Measurements from ENCODE around the gene FBXL14. TPM values are rescaled to one million over a fixed set of nuclear protein-coding genes. Genes with fewer than 3 reads are reported as not detected.

Gene FBXL14
- 10 to 100 TPM in 1 of 2 donors, 1 to 10 TPM in 1; 6.3 to 11.3 TPM for total RNA-seq

GRCh38 chr12:1594261-1595025 is at the start of gene FBXL14:
Gene FBXL14, minus strand, starts transcription at chr12:1594581. Its CDS starts 515 bp downstream, at chr12:1594066.
- Histone ChIP-seq H3K4me3 (peak within 1 kb of the TSS; percentile 87 to 88), H3K4me1 (peaks cover 0 to 53% of the 10 kb centered on the region in 2 donors), H3K36me3 (no peaks in the 10 kb centered on the region), H3K27ac (peak within 1 kb of the TSS; percentile 93 to 94), H3K9me3 (no peaks in the 10 kb centered on the region), H3K27me3 (no peaks in the 10 kb centered on the region)
- no peak for TF ChIP-seq CTCF (IDR thresholded peaks at IDR 0.05)
- DNase-seq (ENCODE audit: low spot score), result no peak

- Histone ChIP-seq H3K36me3 (no peaks in the 10 kb centered on the region), H3K4me1 (peaks cover 0 to 14% of the 10 kb centered on the region in 2 donors), H3K27me3 (no peaks in the 10 kb centered on the region), H3K27ac (no peak overlapping the region), H3K4me3 (no peak overlapping the region), H3K9me3 (no peaks in the 10 kb centered on the region)
- no peak for DNase-seq (ENCODE audit: low spot score)
- no peak for TF ChIP-seq CTCF (IDR thresholded peaks at IDR 0.05)
These were observed 49.6 kb upstream of the FBXL14 start for GRCh38 chr12:1643905-1644533.

GRCh38 chr12:1643043-1643442 is 48.7 kb upstream of the FBXL14 start:
- H3K36me3 ChIP-seq, result no peaks in the 10 kb centered on the region
- no peak for DNase-seq (ENCODE audit: low spot score)
- no peak overlapping the region for H3K4me3 ChIP-seq
- H3K4me1 ChIP-seq, result peaks cover 0 to 14% of the 10 kb centered on the region in 2 donors
- no peaks in the 10 kb centered on the region for H3K27me3 ChIP-seq
- no peak for TF ChIP-seq CTCF (IDR thresholded peaks at IDR 0.05)
- H3K9me3 ChIP-seq, result no peaks in the 10 kb centered on the region
- no peak overlapping the region for H3K27ac ChIP-seq

- DNase-seq (ENCODE audit: low spot score), result no peak
- no peaks in the 10 kb centered on the region for H3K36me3 ChIP-seq
- no peaks in the 10 kb centered on the region for H3K9me3 ChIP-seq
- no peak overlapping the region for H3K27ac ChIP-seq
- no peak for TF ChIP-seq CTCF (IDR thresholded peaks at IDR 0.05)
- peaks cover 0 to 14% of the 10 kb centered on the region in 2 donors for H3K4me1 ChIP-seq
- H3K4me3 ChIP-seq, result no peak overlapping the region
- H3K27me3 ChIP-seq, result no peaks in the 10 kb centered on the region
These were observed 48.1 kb upstream of the FBXL14 start for GRCh38 chr12:1642513-1642912.

GRCh38 chr12:1640328-1641234 is 46.2 kb upstream of the FBXL14 start:
- DNase-seq (ENCODE audit: low spot score), result no peak
- Histone ChIP-seq H3K4me3 (no peak overlapping the region), H3K36me3 (no peaks in the 10 kb centered on the region), H3K4me1 (peaks cover 0 to 14% of the 10 kb centered on the region in 2 donors), H3K27me3 (no peaks in the 10 kb centered on the region), H3K27ac (no peak overlapping the region), H3K9me3 (no peaks in the 10 kb centered on the region)
- TF ChIP-seq CTCF (IDR thresholded peaks at IDR 0.05), result no peak
